Osteoblast (primary cell): ENCODE measurements around the gene PRPF8. TPM values are rescaled to one million over a fixed set of nuclear protein-coding genes. Genes with fewer than 3 reads are reported as not detected.
A peak's percentile ranks its signal among the peaks of the same experiment; 100 is the strongest.

Experiments used
- DNase-seq: peaks from one replicate; pipeline ENCODE4 v3.0.0; 2011; ENCODE audit warnings: low spot score, mixed read lengths; ENCODE audit not compliant: insufficient read length; ENCODE audit errors: missing footprints
- H2AFZ ChIP-seq: 2 replicates; pipeline ENCODE4 v1.6.0; 2011; ENCODE audit warnings: mild to moderate bottlenecking, low read length
- H3K27ac ChIP-seq: 2 replicates; pipeline ENCODE4 v1.5.1; 2011; ENCODE audit warnings: mild to moderate bottlenecking, low read depth, low read length, moderate library complexity
- H3K27me3 ChIP-seq: 2 replicates; pipeline ENCODE4 v1.6.0; 2012; ENCODE audit warnings: mild to moderate bottlenecking, control low read depth, inconsistent platforms, low read length, moderate library complexity; ENCODE audit not compliant: insufficient read depth
- H3K36me3 ChIP-seq: 2 replicates; pipeline ENCODE4 v1.5.1; 2011; ENCODE audit warnings: mild to moderate bottlenecking, low read length, control low read depth, moderate library complexity; ENCODE audit not compliant: insufficient read depth
- H3K4me1 ChIP-seq: 2 replicates; pipeline ENCODE4 v1.5.1; 2011; ENCODE audit warnings: mild to moderate bottlenecking, low read length, control low read depth, moderate library complexity; ENCODE audit not compliant: insufficient read depth
- H3K4me2 ChIP-seq: 2 replicates; pipeline ENCODE4 v1.6.0; 2011; ENCODE audit warnings: mild to moderate bottlenecking, low read length; ENCODE audit not compliant: insufficient read depth
- H3K4me3 ChIP-seq: fragments of 200-600 bp; sonication (generic); 3 replicates; pipeline ENCODE4 v1.5.1; 2012; ENCODE audit warnings: mild to moderate bottlenecking, low read length, inconsistent platforms; ENCODE audit not compliant: insufficient read depth
- H3K79me2 ChIP-seq: 2 replicates; pipeline ENCODE4 v1.6.0; 2012; ENCODE audit warnings: mild to moderate bottlenecking, low read length, control low read depth, inconsistent platforms; ENCODE audit not compliant: insufficient read depth
- H3K9me3 ChIP-seq: 2 replicates; pipeline ENCODE4 v1.5.1; 2011; ENCODE audit warnings: low read depth, low read length, control low read depth
- H4K20me1 ChIP-seq: 2 replicates; pipeline ENCODE4 v1.6.0; 2012; ENCODE audit warnings: mild to moderate bottlenecking, low read length, control low read depth; ENCODE audit not compliant: insufficient read depth
- CTCF ChIP-seq: IDR thresholded peaks from 2 replicates; pipeline ENCODE4 v1.5.1; 2011; ENCODE audit warnings: mild to moderate bottlenecking, low read depth, low read length, moderate library complexity; ENCODE audit errors: extremely low read depth
- total RNA-seq: library from RNA; depleted of rRNA; stranded (reverse); fragments of >200 nt; gene quantifications from 2 replicates; pipeline ENCODE4 v1.2.3, GENCODE V29; 2012

The PRPF8 gene
- total RNA-seq, 1 donor = 107 TPM

- Histone ChIP-seq H3K27me3 (no peaks in the 10 kb centered on the region), H3K4me3 (peak overlapping the region; percentile 93), H2AFZ (no peak overlapping the region), H3K27ac (peak overlapping the region; percentile 90), H3K79me2 (peaks cover 42% of the 10 kb centered on the region), H3K36me3 (peaks cover 30% of the 10 kb centered on the region), H3K4me2 (peak overlapping the region; percentile 98), H3K4me1 (peaks cover 50% of the 10 kb centered on the region), H4K20me1 (peaks cover 44% of the 10 kb centered on the region), H3K9me3 (no peaks in the 10 kb centered on the region)
- no peak for DNase-seq
- TF ChIP-seq CTCF = no peak
These were observed 31.1 kb upstream of the PRPF8 start for GRCh38 chr17:1715803-1716075.

- H4K20me1 ChIP-seq = peaks cover 48% of the 10 kb centered on the region
These were observed 30.5 kb upstream of the PRPF8 start for GRCh38 chr17:1714980-1715802.

GRCh38 chr17:1714427-1714979 is 29.8 kb upstream of the PRPF8 start:
- Histone ChIP-seq H2AFZ (no peak overlapping the region), H4K20me1 (peaks cover 48% of the 10 kb centered on the region), H3K4me3 (peak overlapping the region; percentile 93), H3K4me2 (peak overlapping the region; percentile 98), H3K27me3 (no peaks in the 10 kb centered on the region), H3K9me3 (no peaks in the 10 kb centered on the region), H3K79me2 (peaks cover 42% of the 10 kb centered on the region), H3K4me1 (peaks cover 52% of the 10 kb centered on the region), H3K27ac (peak overlapping the region; percentile 90), H3K36me3 (peaks cover 30% of the 10 kb centered on the region)
- TF ChIP-seq CTCF = no peak
- DNase-seq = peak; percentile 98

More at GRCh38 chr17:1714980-1715802, 30.5 kb upstream of the PRPF8 start:
- Histone ChIP-seq H3K36me3 (peaks cover 30% of the 10 kb centered on the region), H3K9me3 (no peaks in the 10 kb centered on the region), H3K27ac (peak overlapping the region; percentile 90), H3K79me2 (peaks cover 42% of the 10 kb centered on the region), H3K4me3 (peak overlapping the region; percentile 93), H3K4me1 (peaks cover 52% of the 10 kb centered on the region), H3K27me3 (no peaks in the 10 kb centered on the region), H3K4me2 (peak overlapping the region; percentile 98), H2AFZ (no peak overlapping the region)
- DNase-seq = peak; percentile 97
- no peak for TF ChIP-seq CTCF

- Histone ChIP-seq H3K4me3 (peak overlapping the region; percentile 93), H3K27me3 (no peaks in the 10 kb centered on the region), H4K20me1 (peaks cover 48% of the 10 kb centered on the region), H2AFZ (no peak overlapping the region), H3K79me2 (peaks cover 42% of the 10 kb centered on the region), H3K36me3 (peaks cover 30% of the 10 kb centered on the region), H3K4me2 (peak overlapping the region; percentile 98), H3K4me1 (peaks cover 52% of the 10 kb centered on the region), H3K27ac (peak overlapping the region; percentile 71), H3K9me3 (no peaks in the 10 kb centered on the region)
- peak; percentile 73 for DNase-seq
- peak; percentile 34 for TF ChIP-seq CTCF
These were observed 29.3 kb upstream of the PRPF8 start for GRCh38 chr17:1713878-1714426.
